Endothelial cell of umbilical vein (primary cell): ENCODE results near the gene CORO2B. TPM values are rescaled to one million over a fixed set of nuclear protein-coding genes. Genes with fewer than 3 reads are reported as not detected.
A peak's percentile ranks its signal among the peaks of the same experiment; 100 is the strongest.

ENCODE experiments used
- BruUV-seq: library from RNA; stranded (reverse); fragments of 400-500 nt; replicated peaks from 2 replicates; lab custom pipeline; 2021; lab: Mats Ljungman, UMichigan
- CTCF ChIA-PET: fragments of 300-600, 350-600 bp; sonication (Branson Sonifier 250); formaldehyde crosslinking; loops from one replicate; lab custom pipeline; 2021; ENCODE audit warnings: antibody characterized with exemption, inconsistent platforms; lab: Charles Lee
- POLR2A ChIA-PET: fragments of 300-600, 350-600 bp; sonication (Branson Sonifier 250); formaldehyde crosslinking; loops from one replicate; lab custom pipeline; 2021; ENCODE audit warnings: antibody characterized with exemption, inconsistent platforms; lab: Charles Lee
- DNase-seq: peaks from one replicate; pipeline ENCODE4 v3.0.0-alpha.2; 2011; ENCODE audit warnings: low read depth, low spot score
- FAIRE-seq: peaks from 2 replicates; lab custom pipeline; 2011; peaks lifted over from hg19 to GRCh38; lab: Jason Lieb, UNC
- H2AFZ ChIP-seq: 2 replicates; pipeline ENCODE4 v1.6.0; 2012; ENCODE audit warnings: low read depth, low read length, control low read depth, inconsistent platforms
- H3K27ac ChIP-seq: 2 replicates; pipeline ENCODE4 v1.5.1; 2011; ENCODE audit warnings: low read depth, mild to moderate bottlenecking, control low read depth, low read length, moderate library complexity; ENCODE audit not compliant: insufficient read depth
- H3K27me3 ChIP-seq, 2 experiments: 2 replicates each; pipeline versions ENCODE4 v1.6.0 to v1.6.1; 2011; ENCODE audit warnings: low read length in 2 of 2, mixed read lengths in 1 of 2; ENCODE audit not compliant: control insufficient read depth in 2 of 2, insufficient read depth in 2 of 2
- H3K36me3 ChIP-seq, 2 experiments: 2 replicates in 1 of 2; 3 replicates in 1 of 2; pipeline ENCODE4 v1.5.1; 2011; ENCODE audit warnings: low read length in 2 of 2, mild to moderate bottlenecking in 1 of 2, moderate library complexity in 1 of 2; ENCODE audit not compliant: control insufficient read depth in 2 of 2, insufficient read depth in 2 of 2; ENCODE audit errors: extremely low read depth in 1 of 2
- H3K4me1 ChIP-seq: 3 replicates; pipeline ENCODE4 v1.5.1; 2011; ENCODE audit warnings: mild to moderate bottlenecking, low read length; ENCODE audit not compliant: control insufficient read depth, insufficient read depth; ENCODE audit errors: extremely low read depth
- H3K4me2 ChIP-seq: 2 replicates; pipeline ENCODE4 v1.6.1; 2011; ENCODE audit warnings: low read length, control low read depth, mixed read lengths; ENCODE audit not compliant: insufficient read depth
- H3K4me3 ChIP-seq, 3 experiments: fragments of 200-600 bp in 1 of 3; sonication (generic), shearing (Covaris generic) in 1 of 3; replicated peaks in 1 of 3; 2 replicates each; pipeline ENCODE4 v1.5.1; 2011 to 2016; ENCODE audit warnings: control low read depth in 3 of 3, low read length in 3 of 3, mild to moderate bottlenecking in 2 of 3, inconsistent platforms in 1 of 3, low read depth in 1 of 3, moderate library complexity in 1 of 3; ENCODE audit not compliant: insufficient read depth in 1 of 3
- H3K79me2 ChIP-seq: 2 replicates; pipeline ENCODE4 v1.6.0; 2012; ENCODE audit warnings: low read length, inconsistent platforms; ENCODE audit not compliant: control insufficient read depth, insufficient read depth
- H3K9ac ChIP-seq: replicated peaks from 2 replicates; pipeline ENCODE3; 2011; ENCODE audit warnings: low read length, control low read depth; ENCODE audit not compliant: insufficient read depth; ENCODE audit errors: extremely low read depth
- H3K9me1 ChIP-seq: replicated peaks from 3 replicates; pipeline ENCODE4 v1.6.0; 2011; ENCODE audit warnings: mild to moderate bottlenecking, low read length; ENCODE audit not compliant: control insufficient read depth, insufficient read depth; ENCODE audit errors: extremely low read depth
- H3K9me3 ChIP-seq: replicated peaks from 2 replicates; pipeline ENCODE4 v1.5.1; 2012; ENCODE audit warnings: low read length, inconsistent platforms; ENCODE audit not compliant: control insufficient read depth, insufficient read depth
- H4K20me1 ChIP-seq: replicated peaks from 2 replicates; pipeline ENCODE3; 2011; ENCODE audit warnings: mild to moderate bottlenecking, low read length; ENCODE audit not compliant: control insufficient read depth, insufficient read depth; ENCODE audit errors: extremely low read depth
- EZH2 ChIP-seq: IDR thresholded peaks from 2 replicates; pipeline ENCODE4 v1.6.1; 2012; ENCODE audit warnings: borderline replicate concordance, low read depth, mild to moderate bottlenecking, moderate library complexity, low read length, inconsistent platforms; ENCODE audit not compliant: severe bottlenecking
- FOS ChIP-seq: IDR thresholded peaks from 2 replicates; pipeline ENCODE4 v1.6.1; 2011; ENCODE audit warnings: mild to moderate bottlenecking, low read length, moderate library complexity, borderline replicate concordance; ENCODE audit not compliant: insufficient read depth
- GATA2 ChIP-seq: IDR thresholded peaks from 2 replicates; pipeline ENCODE4 v1.7.0; 2011; ENCODE audit warnings: low read depth, mild to moderate bottlenecking, moderate library complexity, mixed read lengths, low read length; ENCODE audit not compliant: insufficient read length, insufficient read depth
- JUN ChIP-seq: IDR thresholded peaks from 2 replicates; pipeline ENCODE4 v1.6.1; 2011; ENCODE audit warnings: borderline replicate concordance, low read depth; ENCODE audit not compliant: insufficient read length, insufficient read depth
- MYC ChIP-seq: IDR thresholded peaks from one replicate; pipeline ENCODE4 v1.6.1; 2011; ENCODE audit warnings: mild to moderate bottlenecking, low read depth, low read length
- POLR2A ChIP-seq: IDR thresholded peaks from 2 replicates; pipeline ENCODE4 v1.6.1; 2012; ENCODE audit warnings: low read depth, mild to moderate bottlenecking, control low read depth, low read length
- POLR2AphosphoS5 ChIP-seq: IDR thresholded peaks from 2 replicates; pipeline ENCODE4 v1.6.1; 2012; ENCODE audit warnings: low read depth, mild to moderate bottlenecking, control low read depth, low read length, moderate library complexity; ENCODE audit not compliant: insufficient read depth
- dilution Hi-C: fragments of 300-500 bp; cut with MboI; formaldehyde crosslinking; loops from one replicate; pipeline ENCODE4 v1.15.0; 2019; ENCODE audit warnings: low sequenced_read_pairs; ENCODE audit not compliant: extremely low pct_ligation_motif_present
- intact Hi-C: fragments of 100-400 bp; cut with micrococcal nuclease; formaldehyde crosslinking; loops from one replicate; pipeline ENCODE4 v1.10.0; 2022
- polyA plus RNA-seq, 4 experiments: library from polyadenylated mRNA; depleted of rRNA in 3 of 4; stranded (reverse) in 3 of 4; unstranded in 1 of 4; fragments of >200 nt; gene quantifications; 2 replicates each; pipeline versions ENCODE4 v1.2.1 to v1.2.3, GENCODE V29; 2011 to 2012; ENCODE audit warnings: missing spikeins in 1 of 4
- total RNA-seq: library from RNA; stranded (reverse); gene quantifications from 2 replicates; pipeline ENCODE4 v1.2.3, GENCODE V29; 2021
- TF ChIP-seq, protein P1 (sequence below): IDR thresholded peaks from 2 replicates; pipeline ENCODE4 v1.6.1; 2011; ENCODE audit not compliant: insufficient read depth, insufficient read length
- TF ChIP-seq, protein P2 (sequence below), 2 donors: IDR thresholded peaks; 1 replicate in 1 of 2; 2 replicates in 1 of 2; pipeline ENCODE4 v1.5.1; 2011; ENCODE audit warnings: low read length in 2 of 2, mild to moderate bottlenecking in 2 of 2, moderate library complexity in 2 of 2, control low read depth in 1 of 2, inconsistent platforms in 1 of 2, low read depth in 1 of 2; ENCODE audit not compliant: insufficient read depth in 1 of 2; ENCODE audit errors: extremely low read depth in 1 of 2

The CORO2B gene
- total and polyA plus RNA-seq, 2 donors (not counting 3 experiments of a cell fraction or from before 2014, with no cell fraction given): 2.4 to 3.7 TPM

DNA sequence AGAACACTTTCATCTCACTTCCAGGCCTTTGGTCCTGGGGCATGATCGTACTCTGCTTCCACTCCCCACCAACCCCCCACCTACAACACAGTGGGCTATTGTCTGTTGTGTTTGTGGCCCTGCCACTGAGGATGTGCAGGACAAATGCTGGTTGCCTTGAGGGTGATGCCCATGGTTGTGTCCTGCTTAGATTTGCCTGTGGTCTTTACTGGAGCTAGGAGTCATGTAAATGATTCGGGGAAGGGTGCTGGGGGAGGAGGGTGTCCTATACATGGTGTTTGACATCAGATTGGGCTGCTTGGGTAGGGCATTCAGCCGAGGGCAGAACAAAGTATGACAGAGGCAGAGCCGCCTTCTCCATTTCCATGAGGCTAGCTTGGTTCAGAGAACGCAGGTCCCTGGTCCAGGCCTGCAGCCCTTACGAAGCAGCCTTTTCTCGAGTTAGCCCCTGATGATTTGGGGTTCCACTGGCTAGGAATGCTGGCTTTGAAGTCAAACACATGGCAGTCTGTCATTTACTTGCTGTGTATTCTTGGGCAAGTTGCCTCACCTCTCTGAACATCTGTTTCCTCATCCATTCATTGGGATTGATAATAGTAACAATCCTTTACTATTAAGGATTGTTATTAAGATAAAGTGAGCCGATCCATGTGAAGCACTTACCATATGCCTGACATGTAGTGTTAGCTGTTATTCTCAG, 6.9 kb downstream of the CORO2B start:
- Histone ChIP-seq H3K4me2 (no peak overlapping the region), H3K27ac (no peak overlapping the region), H3K9me3 (no peaks in the 10 kb centered on the region), H4K20me1 (no peaks in the 10 kb centered on the region), H3K36me3 (no peaks in the 10 kb centered on the region), H3K4me3 (no peak overlapping the region), H3K79me2 (no peaks in the 10 kb centered on the region), H3K4me1 (peaks cover 13% of the 10 kb centered on the region), H3K9me1 (no peaks in the 10 kb centered on the region), H3K9ac (no peak overlapping the region), H3K27me3 (no peaks in the 10 kb centered on the region), H2AFZ (no peak overlapping the region)
- TSS peak; percentile 95 for BruUV-seq
- TF ChIP-seq POLR2AphosphoS5: no peak
- TF ChIP-seq MYC: no peak
- TF ChIP-seq EZH2: no peak
- TF ChIP-seq FOS: no peak
- TF ChIP-seq GATA2: no peak
- TF ChIP-seq, protein P1, sequence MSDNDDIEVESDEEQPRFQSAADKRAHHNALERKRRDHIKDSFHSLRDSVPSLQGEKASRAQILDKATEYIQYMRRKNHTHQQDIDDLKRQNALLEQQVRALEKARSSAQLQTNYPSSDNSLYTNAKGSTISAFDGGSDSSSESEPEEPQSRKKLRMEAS: no peak
- TF ChIP-seq, protein P2, sequence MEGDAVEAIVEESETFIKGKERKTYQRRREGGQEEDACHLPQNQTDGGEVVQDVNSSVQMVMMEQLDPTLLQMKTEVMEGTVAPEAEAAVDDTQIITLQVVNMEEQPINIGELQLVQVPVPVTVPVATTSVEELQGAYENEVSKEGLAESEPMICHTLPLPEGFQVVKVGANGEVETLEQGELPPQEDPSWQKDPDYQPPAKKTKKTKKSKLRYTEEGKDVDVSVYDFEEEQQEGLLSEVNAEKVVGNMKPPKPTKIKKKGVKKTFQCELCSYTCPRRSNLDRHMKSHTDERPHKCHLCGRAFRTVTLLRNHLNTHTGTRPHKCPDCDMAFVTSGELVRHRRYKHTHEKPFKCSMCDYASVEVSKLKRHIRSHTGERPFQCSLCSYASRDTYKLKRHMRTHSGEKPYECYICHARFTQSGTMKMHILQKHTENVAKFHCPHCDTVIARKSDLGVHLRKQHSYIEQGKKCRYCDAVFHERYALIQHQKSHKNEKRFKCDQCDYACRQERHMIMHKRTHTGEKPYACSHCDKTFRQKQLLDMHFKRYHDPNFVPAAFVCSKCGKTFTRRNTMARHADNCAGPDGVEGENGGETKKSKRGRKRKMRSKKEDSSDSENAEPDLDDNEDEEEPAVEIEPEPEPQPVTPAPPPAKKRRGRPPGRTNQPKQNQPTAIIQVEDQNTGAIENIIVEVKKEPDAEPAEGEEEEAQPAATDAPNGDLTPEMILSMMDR (IDR thresholded peaks at IDR 0.05; ENCODE audit: extremely low read depth in 1 of 2, insufficient read depth in 1 of 2, low read depth in 1 of 2, low read length in 2 of 2): no peak
- no peak for TF ChIP-seq POLR2A
- TF ChIP-seq JUN: no peak
- intact Hi-C loops: no loop called here
- ChIA-PET CTCF (interaction anchor here (1.2 to 1.4 kb wide), 2 partner anchors 40 to 88 kb away, joined by 4 to 5 read pairs; no protein-coding TSS in a partner anchor), POLR2A (interaction anchor here (1.0 kb wide), 1 partner anchor 16 kb away, joined by 3 read pairs; no protein-coding TSS in a partner anchor)
- FAIRE-seq: no peak
- dilution Hi-C loops: no loop called here
- no peak for DNase-seq
